NCI-H1930 (cell line): ENCODE measurements around the gene MOCOS.
"Not testable (repeated sequence)": the region's sequence is repeated elsewhere in the genome, so short reads cannot be mapped to it uniquely, and the experiment has no call there.

Experiments
- DNase-seq, 2 experiments: peaks; one replicate each; lab custom pipeline; 2025; lab: John Stamatoyannopoulos, UW

The MOCOS gene

GRCh38 chr18:36200354-36200771, 13.1 kb downstream of the MOCOS start:
- DNase-seq, result no peak

GRCh38 chr18:36201765-36202164, 14.5 kb downstream of the MOCOS start:
- no peak for DNase-seq

- DNase-seq, result no peak
Observed at GRCh38 chr18:36203360-36203895, 16.1 kb downstream of the MOCOS start.

DNA sequence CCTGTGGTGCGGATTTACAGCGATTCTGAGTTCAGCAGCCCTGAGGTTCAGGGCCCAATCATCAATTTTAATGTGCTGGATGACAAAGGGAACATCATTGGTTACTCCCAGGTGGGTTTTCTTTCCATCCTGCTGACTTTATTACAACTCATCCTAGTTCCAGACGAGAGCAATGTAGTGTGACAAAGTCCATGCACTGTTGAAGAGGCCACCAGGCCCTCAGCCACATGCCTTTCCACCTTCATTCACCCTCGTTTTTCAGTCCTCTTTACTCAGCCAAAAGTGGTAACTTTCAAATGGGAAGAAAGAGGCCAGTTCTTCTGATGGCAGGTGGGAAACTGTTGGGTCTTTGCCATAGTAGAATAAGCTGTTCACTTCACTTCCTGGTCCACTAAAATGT, 17.9 kb downstream of the MOCOS start:
- no peak for DNase-seq

- no peak for DNase-seq
Observed at GRCh38 chr18:36207303-36207702, 20.0 kb downstream of the MOCOS start.

- DNase-seq, result not testable (repeated sequence)
Observed at GRCh38 chr18:36207969-36208368, 20.7 kb downstream of the MOCOS start.

DNA sequence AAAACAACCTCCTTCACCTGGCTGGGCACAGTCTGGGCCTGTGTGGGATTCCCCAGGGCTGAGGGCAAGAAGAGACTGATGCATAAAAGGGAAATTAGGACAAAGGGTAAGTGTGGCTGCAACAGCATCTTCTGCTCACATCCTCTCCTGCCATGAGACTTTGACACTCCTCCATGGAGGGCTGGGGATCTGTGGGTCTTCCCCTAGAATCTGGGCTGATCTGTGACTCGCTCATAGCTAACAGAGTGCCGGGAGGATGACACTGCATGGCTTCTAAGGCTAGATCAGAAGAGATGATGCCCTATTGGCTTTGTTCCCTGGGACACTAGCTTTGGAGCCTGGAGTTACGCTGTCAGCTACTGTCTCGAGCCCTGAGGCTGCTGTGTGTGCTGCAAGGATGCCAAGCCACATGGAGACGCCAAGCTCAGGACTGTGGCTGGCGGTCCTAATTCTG, 24.3 kb downstream of the MOCOS start:
- no peak for DNase-seq

DNA sequence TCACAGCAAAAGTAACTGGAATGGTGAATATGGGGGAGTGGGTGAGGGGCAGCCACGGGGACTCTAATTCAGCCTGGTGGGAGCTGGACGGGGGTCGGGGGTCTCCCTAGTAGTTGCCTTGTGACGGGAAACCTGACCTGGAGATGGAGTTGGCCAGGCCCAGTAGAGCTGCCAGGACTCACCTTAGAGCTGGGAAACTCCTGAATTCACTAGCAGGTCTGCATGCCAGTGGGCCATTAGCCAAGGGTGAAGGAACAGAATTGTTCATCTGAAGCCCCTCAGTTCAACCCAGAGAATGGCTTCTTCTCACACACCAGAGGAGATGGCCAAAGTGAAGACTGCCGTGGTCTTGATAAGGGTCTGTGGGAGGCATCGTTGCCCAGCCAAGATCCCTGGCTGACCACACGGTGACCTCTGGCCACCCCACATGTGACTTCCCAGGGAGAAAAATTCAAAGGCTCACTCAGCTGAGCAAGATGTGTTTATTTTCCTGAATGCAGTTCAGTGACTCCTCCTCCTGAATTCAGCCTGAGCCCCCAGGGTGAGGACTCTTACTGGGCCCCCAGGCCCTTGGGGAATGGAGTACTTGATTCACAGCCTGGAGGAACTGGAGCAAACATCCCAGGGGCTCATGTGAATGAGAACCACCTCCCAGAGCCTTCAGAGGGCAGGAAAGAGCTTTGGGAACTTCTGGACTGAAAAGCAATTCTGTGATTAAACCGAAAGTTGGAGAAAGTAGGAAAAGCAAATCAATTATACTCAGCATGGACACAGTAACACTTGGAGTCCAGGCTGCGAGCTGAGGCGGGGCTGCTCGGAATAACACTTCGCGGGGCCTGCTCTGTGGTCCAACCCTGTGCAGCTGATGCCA, 25.2 kb downstream of the MOCOS start:
- no peak for DNase-seq

- no peak for DNase-seq
Observed at GRCh38 chr18:36214811-36215210, 27.5 kb downstream of the MOCOS start.

DNA sequence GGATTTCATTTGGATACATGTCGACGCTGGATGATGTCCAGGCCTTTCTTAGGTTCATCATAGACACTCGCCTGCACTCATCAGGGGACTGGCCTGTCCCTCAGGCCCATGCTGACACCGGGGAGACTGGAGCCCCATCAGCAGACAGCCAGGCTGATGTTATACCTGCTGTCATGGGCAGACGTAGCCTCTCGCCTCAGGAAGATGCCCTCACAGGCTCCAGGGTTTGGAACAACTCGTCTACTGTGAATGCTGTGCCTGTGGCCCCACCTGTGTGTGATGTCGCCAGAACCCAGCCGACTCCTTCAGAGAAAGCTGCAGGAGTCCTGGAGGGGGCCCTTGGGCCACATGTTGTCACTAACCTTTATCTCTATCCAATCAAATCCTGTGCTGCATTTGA, 28.3 kb downstream of the MOCOS start:
- no peak for DNase-seq

DNA sequence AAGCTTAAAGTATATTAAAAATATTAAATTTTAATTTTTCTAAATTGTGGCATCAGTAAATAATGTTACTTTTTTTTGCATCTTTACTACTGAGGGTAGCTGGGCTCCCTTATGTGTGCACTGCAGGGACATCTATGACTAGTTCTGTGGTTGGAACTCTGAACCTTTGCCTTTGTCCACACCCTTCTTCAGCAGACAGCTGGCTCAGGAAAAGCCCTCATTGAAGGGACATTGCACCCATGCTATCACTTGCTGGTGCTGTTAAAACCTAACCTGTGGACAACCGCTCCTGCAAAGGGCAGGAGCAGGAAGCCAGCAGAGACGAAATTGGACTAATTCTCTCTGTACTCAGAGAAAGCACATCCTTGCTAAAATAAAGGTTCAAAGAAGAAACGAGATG, 30.1 kb downstream of the MOCOS start:
- DNase-seq, result no peak

DNA sequence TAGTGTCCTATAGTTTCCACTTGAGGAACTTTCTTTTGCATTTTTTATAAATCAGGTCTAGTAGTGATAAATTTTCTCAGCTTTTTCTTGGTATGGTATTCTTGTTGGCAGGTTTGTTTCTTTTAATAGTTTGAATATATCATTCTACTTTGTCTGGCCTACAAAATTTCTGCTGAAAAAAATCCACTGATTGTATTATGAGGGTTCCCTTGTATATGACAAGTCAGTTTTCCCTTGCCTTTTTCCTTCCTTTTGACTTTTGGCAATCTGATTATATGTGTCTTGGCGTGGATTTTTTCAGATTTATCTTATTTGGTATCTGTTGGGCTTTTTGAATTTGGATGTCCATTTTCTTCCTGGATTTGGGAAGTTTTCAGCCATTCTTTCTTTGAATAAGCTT, 41.9 kb downstream of the MOCOS start:
- no peak for DNase-seq

GRCh38 chr18:36240510-36240909, 53.2 kb downstream of the MOCOS start:
- not testable (repeated sequence) for DNase-seq

DNA sequence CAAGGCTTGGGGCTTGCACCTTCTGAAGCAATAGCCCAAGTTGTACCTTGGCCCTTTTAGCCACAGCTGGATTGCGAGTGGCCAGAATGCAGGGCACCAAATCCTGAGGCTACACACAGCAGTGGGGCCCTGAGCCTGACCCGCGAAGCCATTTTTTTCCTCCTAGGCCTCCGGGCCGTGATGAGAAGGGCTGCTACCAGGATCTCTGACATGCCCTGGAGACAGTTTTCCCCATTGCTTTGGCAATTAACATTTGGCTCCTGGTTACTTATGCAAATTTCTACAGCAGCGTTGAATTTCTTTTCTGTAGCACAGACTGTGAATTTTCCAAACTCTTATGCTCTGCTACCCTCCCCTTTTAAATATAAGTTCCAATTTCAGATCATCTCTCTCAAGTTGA, 54.5 kb downstream of the MOCOS start:
- no peak for DNase-seq

GRCh38 chr18:36247036-36247435, 59.7 kb downstream of the MOCOS start:
- DNase-seq, result no peak

GRCh38 chr18:36249392-36249791, 62.1 kb downstream of the MOCOS start:
- DNase-seq, result no peak

GRCh38 chr18:36250827-36251226, 63.5 kb downstream of the MOCOS start:
- DNase-seq, result no peak

GRCh38 chr18:36255072-36255698, 67.9 kb downstream of the MOCOS start:
- DNase-seq, result no peak

DNA sequence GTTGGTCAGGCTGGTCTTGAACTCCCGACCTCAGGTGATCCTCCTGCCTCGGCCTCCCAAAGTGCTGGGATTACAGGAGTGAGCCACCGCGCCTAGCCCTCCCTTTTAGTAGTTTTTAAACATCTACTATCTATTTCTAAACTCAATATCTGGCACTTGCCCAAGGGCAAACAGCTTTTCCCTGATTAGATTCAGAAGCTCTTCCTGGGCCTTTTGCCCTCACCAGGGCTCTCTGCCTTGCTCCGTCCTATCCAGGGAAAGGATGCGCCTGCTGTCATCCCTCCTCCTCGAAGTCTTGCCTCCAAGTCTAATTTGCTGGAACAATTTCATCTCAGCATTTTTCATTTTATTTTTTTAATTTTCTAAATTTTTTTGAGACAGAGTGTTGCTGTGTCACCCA, 68.8 kb downstream of the MOCOS start:
- DNase-seq, result no peak

DNA sequence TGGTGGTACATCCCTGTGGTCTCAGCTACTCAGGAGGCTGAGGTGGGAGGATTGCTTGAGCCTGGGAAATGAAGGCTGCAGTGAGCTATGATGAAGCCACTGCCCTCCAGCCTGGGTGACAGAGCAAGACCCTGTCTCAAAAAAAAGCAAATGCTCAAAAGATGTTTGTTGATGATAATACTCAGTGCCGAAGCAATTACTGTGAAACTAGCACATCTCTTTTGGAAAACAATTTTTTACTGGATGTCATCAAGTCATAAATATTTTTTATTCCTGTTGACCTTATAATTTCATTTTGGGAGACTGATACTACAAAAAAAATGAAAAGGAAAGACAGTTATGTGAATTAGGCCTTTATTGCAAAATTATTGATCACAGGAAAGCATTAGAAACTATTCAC, 75.7 kb downstream of the MOCOS start:
- no peak for DNase-seq

DNA sequence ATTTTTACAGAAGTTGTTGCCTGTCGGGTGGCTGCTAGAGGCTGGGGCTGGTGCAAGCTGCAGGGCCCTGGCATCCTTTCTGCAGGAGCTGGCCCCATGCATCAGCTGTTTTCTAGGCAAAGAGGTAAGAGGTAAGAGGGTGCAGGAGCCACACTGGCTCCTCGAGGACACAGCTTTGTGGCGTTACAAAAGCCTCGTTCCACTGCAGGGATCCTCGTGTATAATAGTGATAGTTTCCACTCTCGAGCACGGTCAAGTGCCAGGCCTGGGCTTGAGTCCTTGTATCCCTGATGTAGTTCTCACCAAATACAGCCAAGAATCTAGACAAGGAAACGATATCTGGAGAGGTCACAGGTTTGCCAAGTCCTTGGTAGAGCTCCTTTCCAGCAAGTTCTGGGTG, 77.0 kb downstream of the MOCOS start:
- no peak for DNase-seq

DNA sequence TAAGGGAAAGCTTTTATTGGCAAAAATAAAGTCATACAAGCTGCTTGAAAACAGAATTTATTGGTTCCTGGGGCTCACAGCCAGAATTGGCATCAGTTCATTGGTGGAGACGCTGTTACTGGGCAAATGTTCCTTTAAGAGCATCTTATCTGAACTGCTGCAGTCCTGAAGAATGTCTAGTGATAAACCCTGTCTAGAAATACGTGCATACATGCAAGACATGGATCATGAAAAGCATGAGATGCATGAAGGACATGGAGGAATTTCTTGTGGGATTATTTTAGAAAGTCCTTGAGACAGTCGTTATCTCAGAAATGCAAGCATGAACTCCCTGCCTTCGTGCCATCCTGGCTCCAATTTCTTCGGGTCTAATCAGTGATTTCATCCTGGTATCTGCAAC, 77.7 kb downstream of the MOCOS start:
- DNase-seq, result no peak

DNA sequence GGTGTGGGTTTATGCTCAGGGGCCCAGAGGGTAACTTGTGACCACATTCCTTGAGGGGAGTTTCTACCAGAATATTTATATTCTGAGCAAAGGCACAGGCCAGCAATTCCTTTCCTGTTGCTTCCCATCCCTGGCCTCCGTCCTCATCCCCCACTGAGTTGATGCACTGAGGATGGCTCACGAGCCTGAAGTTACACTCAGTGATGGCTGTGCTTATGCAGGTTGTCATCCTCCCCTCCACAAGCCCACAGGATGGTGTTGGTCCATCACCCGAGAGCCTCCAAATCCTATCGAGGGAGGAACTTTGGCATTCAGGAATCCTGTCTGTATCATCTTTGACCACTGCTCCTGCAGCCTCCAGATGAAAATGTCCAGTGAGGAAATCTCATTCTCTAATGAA, 81.9 kb downstream of the MOCOS start:
- no peak for DNase-seq
